ENCODE results near the gene FAM199X.

DNA sequence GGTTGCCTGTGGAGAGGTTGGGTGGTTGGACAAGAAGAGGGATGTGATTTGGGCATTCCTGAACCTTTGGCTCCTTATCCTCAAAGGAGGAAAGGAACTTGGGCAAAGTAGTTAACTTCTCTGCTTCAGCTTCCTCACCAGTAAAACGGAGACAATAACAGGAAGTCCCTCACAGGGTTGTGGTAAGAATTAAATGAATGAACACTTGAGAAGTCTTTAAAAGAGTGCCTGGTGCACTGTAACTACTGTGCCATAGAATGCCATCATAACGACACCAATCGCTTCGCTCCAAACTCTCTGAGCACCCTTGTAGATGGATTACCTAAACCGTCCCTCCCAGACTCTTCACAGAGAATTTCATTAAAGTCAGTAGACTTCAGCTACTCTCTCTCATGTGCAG, 43.4 kb upstream of the FAM199X start:
- TF ChIP-seq, protein P1, sequence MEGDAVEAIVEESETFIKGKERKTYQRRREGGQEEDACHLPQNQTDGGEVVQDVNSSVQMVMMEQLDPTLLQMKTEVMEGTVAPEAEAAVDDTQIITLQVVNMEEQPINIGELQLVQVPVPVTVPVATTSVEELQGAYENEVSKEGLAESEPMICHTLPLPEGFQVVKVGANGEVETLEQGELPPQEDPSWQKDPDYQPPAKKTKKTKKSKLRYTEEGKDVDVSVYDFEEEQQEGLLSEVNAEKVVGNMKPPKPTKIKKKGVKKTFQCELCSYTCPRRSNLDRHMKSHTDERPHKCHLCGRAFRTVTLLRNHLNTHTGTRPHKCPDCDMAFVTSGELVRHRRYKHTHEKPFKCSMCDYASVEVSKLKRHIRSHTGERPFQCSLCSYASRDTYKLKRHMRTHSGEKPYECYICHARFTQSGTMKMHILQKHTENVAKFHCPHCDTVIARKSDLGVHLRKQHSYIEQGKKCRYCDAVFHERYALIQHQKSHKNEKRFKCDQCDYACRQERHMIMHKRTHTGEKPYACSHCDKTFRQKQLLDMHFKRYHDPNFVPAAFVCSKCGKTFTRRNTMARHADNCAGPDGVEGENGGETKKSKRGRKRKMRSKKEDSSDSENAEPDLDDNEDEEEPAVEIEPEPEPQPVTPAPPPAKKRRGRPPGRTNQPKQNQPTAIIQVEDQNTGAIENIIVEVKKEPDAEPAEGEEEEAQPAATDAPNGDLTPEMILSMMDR (IDR thresholded peaks at IDR 0.05; ENCODE audit: extremely low read depth in 1 of 2, insufficient read depth in 1 of 2, low read depth in 1 of 2, low read length in 2 of 2), result no peak
- TF ChIP-seq, protein P2, sequence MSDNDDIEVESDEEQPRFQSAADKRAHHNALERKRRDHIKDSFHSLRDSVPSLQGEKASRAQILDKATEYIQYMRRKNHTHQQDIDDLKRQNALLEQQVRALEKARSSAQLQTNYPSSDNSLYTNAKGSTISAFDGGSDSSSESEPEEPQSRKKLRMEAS (IDR thresholded peaks at IDR 0.05; ENCODE audit: insufficient read depth, insufficient read length), result no peak
